Measurements from ENCODE around the gene LIMS1. TPM values are rescaled to one million over a fixed set of nuclear protein-coding genes. Genes with fewer than 3 reads are reported as not detected.
A peak's percentile ranks its signal among the peaks of the same experiment; 100 is the strongest.

The LIMS1 gene
- total RNA-seq, 8 experiments from 2014 or later = 8.5 to 38.3 (median 20.7) TPM

DNA sequence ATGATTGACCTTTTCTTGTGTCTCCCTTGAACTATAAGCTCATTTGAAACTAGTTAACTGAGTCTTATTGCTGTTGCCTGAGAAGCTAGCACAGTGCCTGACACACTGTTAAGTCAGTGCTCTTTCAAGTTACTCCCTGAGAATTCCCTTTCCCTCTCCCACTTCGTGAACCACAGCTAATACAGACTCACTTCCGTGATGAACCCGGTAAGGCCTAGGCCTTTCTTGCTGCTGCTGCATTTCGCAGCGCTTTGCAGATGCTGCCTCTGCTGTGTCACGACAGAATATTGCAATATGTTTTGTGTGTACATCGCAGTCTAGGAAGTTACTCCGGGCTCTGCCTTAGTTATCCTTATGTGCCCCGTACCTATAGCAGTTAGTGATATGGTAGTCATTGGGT is 42.8 kb downstream of the LIMS1 start:
- ATAC-seq (replicated peaks in 6 of 8) = no peak
- no peak overlapping the region for H3K27ac ChIP-seq
- peaks cover 11 to 17% of the 10 kb centered on the region in 2 donors for H3K4me1 ChIP-seq (replicated peaks in 1 of 2)
- 73 to 100% (median 90%) methylated on average over 2 to 7 of the region's 9 CpGs for WGBS, 10 experiments
- H3K4me3 ChIP-seq = no peak overlapping the region
- in situ Hi-C loops (cut with MboI; ENCODE audit: low pct_unique_long_range_greater_than_20kb in 2 of 9, low sequenced_read_pairs in 9 of 9, unreplicated experiment in 9 of 9) = loop anchor here in 2 of 9 experiments (25.0 kb wide), 1 partner anchor 215 kb away; no protein-coding TSS in a partner anchor

DNA sequence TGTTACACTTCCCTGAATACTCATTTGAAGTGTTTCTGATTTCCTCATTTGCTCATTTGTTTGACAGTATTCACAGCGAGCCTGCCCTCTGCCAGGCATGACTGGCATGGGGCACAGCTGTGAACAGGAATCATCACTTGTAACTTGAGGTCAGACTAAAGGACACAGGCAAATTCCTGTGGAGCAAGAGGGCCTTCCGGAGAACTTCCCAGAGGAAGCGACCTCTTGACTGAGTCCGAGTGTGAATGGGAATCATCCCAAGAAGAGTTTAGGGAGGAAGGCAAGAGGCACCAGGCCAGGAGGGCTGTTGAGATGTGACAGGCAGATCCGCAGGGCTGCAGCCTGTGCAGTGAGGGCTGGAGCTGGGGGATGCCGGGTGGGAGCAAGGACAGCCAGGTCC is 45.4 kb downstream of the LIMS1 start:
- WGBS, 10 experiments = 70 to 100% (median 95%) methylated on average over 1 to 5 of the region's 6 CpGs; no CpG with 5 or more reads in 3 of the 10 experiments
- in situ Hi-C loops (cut with MboI; ENCODE audit: low pct_unique_long_range_greater_than_20kb in 2 of 9, low sequenced_read_pairs in 9 of 9, unreplicated experiment in 9 of 9) = loop anchor here in 3 of 9 experiments (10.0 to 25.0 kb wide), 2 partner anchors 217 to 235 kb away; no protein-coding TSS in a partner anchor
- Histone ChIP-seq H3K4me1 (replicated peaks in 1 of 2) (peaks cover 0 to 9% of the 10 kb centered on the region in 2 donors), H3K27ac (no peak overlapping the region), H3K4me3 (no peak overlapping the region)
- ATAC-seq (replicated peaks in 6 of 8) = no peak

DNA sequence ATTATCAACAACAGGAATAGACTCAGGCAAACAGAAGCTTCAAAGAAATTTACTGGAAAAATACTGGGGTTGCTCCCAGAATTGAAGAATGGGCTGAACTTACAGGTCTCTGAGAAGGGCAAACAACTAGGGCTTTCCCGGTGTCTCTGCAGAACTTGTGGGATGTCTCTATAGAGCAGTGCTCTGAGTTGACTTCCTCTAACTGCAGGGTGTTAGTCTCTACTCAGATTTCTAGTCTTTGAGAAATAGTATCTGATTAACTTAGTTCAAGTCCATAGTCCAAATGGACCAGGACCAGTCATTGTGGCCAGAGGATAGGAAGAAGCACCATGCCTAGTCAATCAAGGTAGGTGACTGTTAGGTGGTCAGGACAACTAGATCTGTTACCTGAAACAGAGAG is 45.8 kb downstream of the LIMS1 start:
- no peak for ATAC-seq (replicated peaks in 6 of 8)
- WGBS, 10 experiments = 60 to 100% (median 80%) methylated on average over 1 of the region's 1 CpG; no CpG with 5 or more reads in 5 of the 10 experiments
- no peak overlapping the region for H3K4me3 ChIP-seq
- in situ Hi-C loops (cut with MboI; ENCODE audit: low pct_unique_long_range_greater_than_20kb in 2 of 9, low sequenced_read_pairs in 9 of 9, unreplicated experiment in 9 of 9) = loop anchor here in 3 of 9 experiments (10.0 to 25.0 kb wide), 2 partner anchors 218 to 235 kb away; no protein-coding TSS in a partner anchor
- no peak overlapping the region for H3K27ac ChIP-seq
- H3K4me1 ChIP-seq (replicated peaks in 1 of 2) = peaks cover 0 to 8% of the 10 kb centered on the region in 2 donors

DNA sequence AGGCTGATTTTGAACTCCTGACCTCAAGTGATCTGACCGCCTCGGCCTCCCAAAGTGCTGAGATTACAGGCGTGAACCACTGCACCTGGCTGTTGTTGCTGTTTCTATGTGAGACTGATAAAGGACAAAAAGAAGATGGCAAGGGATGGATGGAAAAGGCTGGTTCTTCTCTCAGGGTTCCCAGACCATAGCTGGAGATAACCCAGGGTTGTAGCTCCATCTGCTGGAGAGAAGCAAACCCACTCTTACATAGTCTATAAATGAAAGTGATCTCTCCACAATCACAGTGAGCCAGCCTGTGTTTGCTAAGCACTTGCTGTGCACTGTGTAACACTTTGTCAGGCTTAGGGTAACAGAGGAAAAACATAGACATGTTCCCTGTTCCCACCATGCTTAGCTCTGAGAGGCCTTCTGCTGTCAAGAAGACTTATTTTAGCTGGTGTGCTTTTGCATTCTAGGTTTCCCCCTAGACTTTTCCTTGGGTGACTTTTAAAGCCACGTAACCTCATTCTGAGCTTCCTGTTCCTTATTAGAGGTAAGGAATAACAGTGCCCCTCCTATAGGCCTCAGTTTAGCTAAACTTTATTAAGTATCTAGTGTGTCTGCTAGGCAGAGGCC is 49.7 kb downstream of the LIMS1 start:
- Histone ChIP-seq H3K4me3 (no peak overlapping the region), H3K27ac (no peak overlapping the region), H3K4me1 (replicated peaks in 1 of 2) (no peaks in the 10 kb centered on the region)
- in situ Hi-C loops (cut with MboI; ENCODE audit: low pct_unique_long_range_greater_than_20kb in 2 of 9, low sequenced_read_pairs in 9 of 9, unreplicated experiment in 9 of 9) = loop anchor here in 3 of 9 experiments (10.0 to 25.0 kb wide), 2 partner anchors 222 to 239 kb away; no protein-coding TSS in a partner anchor
- peak; percentile 40 to 100 (median 86) for ATAC-seq (replicated peaks in 6 of 8)
- WGBS, 10 experiments = 55 to 100% (median 87%) methylated on average over 1 to 4 of the region's 4 CpGs; no CpG with 5 or more reads in 2 of the 10 experiments

DNA sequence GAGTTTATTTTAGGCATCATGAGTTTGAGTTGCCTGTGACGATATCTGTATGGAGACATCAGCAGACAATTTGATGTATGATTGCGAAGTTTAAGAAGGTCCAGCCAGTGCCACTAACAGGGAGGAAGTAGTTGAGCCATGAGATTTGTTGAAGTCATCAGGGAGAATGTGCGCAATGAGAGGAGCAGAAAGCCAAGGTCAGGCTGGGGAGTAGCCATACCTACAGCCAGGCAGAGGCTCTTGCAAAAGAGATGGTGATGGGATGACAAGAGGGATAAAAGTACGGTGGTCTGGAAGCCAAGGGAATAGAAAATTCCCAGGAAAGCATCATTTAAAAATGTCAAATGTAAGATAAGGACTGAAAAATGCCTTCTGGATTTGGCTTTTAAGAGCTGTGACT is 51.2 kb downstream of the LIMS1 start:
- H3K27ac ChIP-seq = no peak overlapping the region
- ATAC-seq (replicated peaks in 6 of 8) = no peak
- WGBS, 10 experiments = 86 to 100% (median 97%) methylated on average over 2 to 4 of the region's 4 CpGs; no CpG with 5 or more reads in 3 of the 10 experiments
- no peak overlapping the region for H3K4me3 ChIP-seq
- in situ Hi-C loops (cut with MboI; ENCODE audit: low pct_unique_long_range_greater_than_20kb in 2 of 9, low sequenced_read_pairs in 9 of 9, unreplicated experiment in 9 of 9) = loop anchor here in 3 of 9 experiments (10.0 to 25.0 kb wide), 2 partner anchors 223 to 241 kb away; no protein-coding TSS in a partner anchor
- H3K4me1 ChIP-seq (replicated peaks in 1 of 2) = no peaks in the 10 kb centered on the region

DNA sequence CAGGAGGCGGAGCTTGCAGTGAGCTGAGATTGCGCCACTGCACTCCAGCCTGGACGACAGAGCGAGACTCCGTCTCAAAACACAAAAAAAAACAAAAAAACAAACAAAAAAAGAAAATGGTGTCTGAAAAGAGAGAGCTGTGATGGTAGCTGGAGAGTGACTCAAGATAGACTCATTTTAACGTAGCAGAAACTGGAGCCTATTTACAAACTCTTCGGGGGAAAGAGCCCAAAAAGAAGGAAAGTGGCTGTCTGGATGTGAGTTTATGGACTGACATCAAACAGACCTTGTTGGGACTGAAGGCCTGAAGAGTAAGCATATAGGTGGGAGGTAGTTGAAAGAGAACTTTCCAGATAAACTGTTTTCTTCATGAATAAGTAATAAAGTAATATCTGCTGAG is 51.8 kb downstream of the LIMS1 start:
- in situ Hi-C loops (cut with MboI; ENCODE audit: low pct_unique_long_range_greater_than_20kb in 2 of 9, low sequenced_read_pairs in 9 of 9, unreplicated experiment in 9 of 9) = loop anchor here in 3 of 9 experiments (10.0 to 25.0 kb wide), 2 partner anchors 224 to 241 kb away; no protein-coding TSS in a partner anchor
- Histone ChIP-seq H3K4me3 (no peak overlapping the region), H3K4me1 (replicated peaks in 1 of 2) (no peaks in the 10 kb centered on the region), H3K27ac (no peak overlapping the region)
- 36 to 92% (median 86%) methylated on average over 1 to 7 of the region's 7 CpGs; no CpG with 5 or more reads in 3 of the 10 experiments for WGBS, 10 experiments
- ATAC-seq (replicated peaks in 6 of 8) = no peak

DNA sequence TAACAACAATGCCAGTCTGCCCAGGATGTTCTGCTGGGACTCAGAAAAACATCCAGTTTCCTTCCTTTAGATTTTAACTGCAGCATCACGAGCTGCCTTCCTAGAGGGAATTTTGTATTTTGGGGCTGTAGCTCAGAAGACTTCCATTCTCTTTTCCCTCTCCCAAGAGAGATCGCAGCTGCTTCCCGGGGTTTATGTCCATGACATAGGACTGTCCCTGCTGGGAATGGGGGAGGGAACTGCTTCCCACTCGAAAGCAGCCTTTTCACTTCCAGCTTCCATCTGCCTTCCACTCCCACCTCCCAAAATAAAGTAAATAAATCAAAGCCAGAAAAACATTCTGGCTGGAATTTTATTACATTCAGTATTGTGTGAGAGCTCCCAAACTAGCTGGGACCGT is 52.4 kb downstream of the LIMS1 start:
- no peaks in the 10 kb centered on the region for H3K4me1 ChIP-seq (replicated peaks in 1 of 2)
- no peak overlapping the region for H3K27ac ChIP-seq
- in situ Hi-C loops (cut with MboI; ENCODE audit: low pct_unique_long_range_greater_than_20kb in 2 of 9, low sequenced_read_pairs in 9 of 9, unreplicated experiment in 9 of 9) = loop anchor here in 3 of 9 experiments (10.0 to 25.0 kb wide), 2 partner anchors 224 to 242 kb away; no protein-coding TSS in a partner anchor
- ATAC-seq (replicated peaks in 6 of 8) = no peak
- 14 to 57% (median 39%) methylated on average over 1 to 5 of the region's 5 CpGs; no CpG with 5 or more reads in 4 of the 10 experiments for WGBS, 10 experiments
- H3K4me3 ChIP-seq = no peak overlapping the region

DNA sequence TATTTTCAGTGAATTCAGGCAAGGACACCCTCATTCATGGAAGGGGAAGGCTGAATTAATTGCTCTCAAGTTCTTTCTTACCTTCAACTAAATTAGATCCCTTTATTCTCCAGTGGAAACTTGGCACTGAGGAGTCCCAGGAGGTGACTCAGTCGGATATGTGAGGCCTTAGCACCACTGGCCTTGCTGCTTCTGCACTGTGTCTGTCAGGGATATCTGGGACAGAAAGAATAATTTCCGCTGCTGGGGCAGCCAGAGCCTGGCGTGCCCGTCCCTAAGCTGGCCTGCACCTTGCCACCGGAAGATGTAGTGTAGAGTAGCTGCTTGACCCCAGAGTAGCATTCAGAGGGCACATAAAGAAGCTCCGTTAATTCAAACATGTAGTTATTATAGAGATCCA is 53.4 kb downstream of the LIMS1 start:
- H3K27ac ChIP-seq = no peak overlapping the region
- no peak overlapping the region for H3K4me3 ChIP-seq
- 60 to 100% (median 83%) methylated on average over 1 to 5 of the region's 6 CpGs; no CpG with 5 or more reads in 3 of the 10 experiments for WGBS, 10 experiments
- ATAC-seq (replicated peaks in 6 of 8) = peak in 3 of 8 experiments; percentile 9 to 35 (median 25)
- in situ Hi-C loops (cut with MboI; ENCODE audit: low pct_unique_long_range_greater_than_20kb in 2 of 9, low sequenced_read_pairs in 9 of 9, unreplicated experiment in 9 of 9) = loop anchor here in 3 of 9 experiments (10.0 to 25.0 kb wide), 2 partner anchors 225 to 243 kb away; no protein-coding TSS in a partner anchor
- no peaks in the 10 kb centered on the region for H3K4me1 ChIP-seq (replicated peaks in 1 of 2)

DNA sequence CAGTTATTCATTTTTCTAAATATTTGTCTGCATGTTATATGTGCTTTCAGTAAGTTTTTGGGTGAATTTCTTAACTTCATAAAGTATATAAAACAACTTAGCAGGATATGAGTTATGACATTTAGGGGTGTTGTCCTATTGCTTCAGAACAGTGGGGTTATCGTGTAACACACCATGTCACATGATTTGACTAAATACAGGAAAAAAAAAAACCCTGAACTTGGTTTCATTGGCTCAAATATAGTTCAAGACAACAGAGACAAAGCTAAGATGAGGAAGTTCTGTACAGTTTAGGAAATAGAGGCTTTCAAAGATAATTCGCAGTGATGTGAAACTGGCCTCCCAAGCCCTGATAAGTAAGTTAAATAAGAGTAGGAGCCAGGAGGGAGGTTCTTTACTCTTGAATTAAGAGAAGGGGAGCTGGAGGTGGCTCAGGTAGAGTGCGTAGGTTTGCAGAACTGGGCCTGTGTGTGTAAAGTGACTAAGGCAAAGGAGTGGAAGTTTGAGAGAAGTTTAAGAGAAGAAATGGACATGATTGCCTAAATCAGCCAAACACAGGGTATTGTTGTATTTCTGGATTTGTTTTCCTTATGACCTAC is 53.9 kb downstream of the LIMS1 start:
- Histone ChIP-seq H3K4me1 (replicated peaks in 1 of 2) (no peaks in the 10 kb centered on the region), H3K4me3 (no peak overlapping the region), H3K27ac (no peak overlapping the region)
- 47 to 100% (median 86%) methylated on average over 1 to 3 of the region's 3 CpGs; no CpG with 5 or more reads in 1 of the 10 experiments for WGBS, 10 experiments
- peak in 2 of 8 experiments; percentile 10 to 13 for ATAC-seq (replicated peaks in 6 of 8)
- in situ Hi-C loops (cut with MboI; ENCODE audit: low pct_unique_long_range_greater_than_20kb in 2 of 9, low sequenced_read_pairs in 9 of 9, unreplicated experiment in 9 of 9) = loop anchor here in 3 of 9 experiments (10.0 to 25.0 kb wide), 2 partner anchors 226 to 243 kb away; no protein-coding TSS in a partner anchor

DNA sequence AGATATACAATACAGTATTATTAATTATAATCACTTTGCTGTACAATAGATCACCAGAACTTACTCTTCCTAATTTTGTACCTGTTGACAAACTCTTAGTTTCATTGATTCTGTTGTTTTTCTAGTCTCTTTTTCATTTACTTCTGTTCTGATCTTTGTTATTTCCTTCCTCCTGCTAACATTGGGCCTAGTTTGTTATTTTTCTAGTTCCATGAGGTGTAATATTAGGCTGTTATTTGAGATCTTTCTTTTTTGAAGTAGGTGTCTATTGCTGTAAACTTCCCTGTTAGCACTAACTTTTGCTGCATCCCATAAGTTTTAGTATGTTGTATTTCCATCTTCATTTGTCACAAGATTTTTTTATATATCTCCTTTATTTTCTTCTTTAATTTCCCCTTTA is 55.1 kb downstream of the LIMS1 start:
- H3K4me1 ChIP-seq (replicated peaks in 1 of 2) = peaks cover 0 to 5% of the 10 kb centered on the region in 2 donors
- H3K27ac ChIP-seq = no peak overlapping the region
- no peak for ATAC-seq (replicated peaks in 6 of 8)
- no peak overlapping the region for H3K4me3 ChIP-seq
- in situ Hi-C loops (cut with MboI; ENCODE audit: low pct_unique_long_range_greater_than_20kb in 2 of 9, low sequenced_read_pairs in 9 of 9, unreplicated experiment in 9 of 9) = loop anchor here in 3 of 9 experiments (10.0 to 25.0 kb wide), 2 partner anchors 227 to 245 kb away; no protein-coding TSS in a partner anchor

DNA sequence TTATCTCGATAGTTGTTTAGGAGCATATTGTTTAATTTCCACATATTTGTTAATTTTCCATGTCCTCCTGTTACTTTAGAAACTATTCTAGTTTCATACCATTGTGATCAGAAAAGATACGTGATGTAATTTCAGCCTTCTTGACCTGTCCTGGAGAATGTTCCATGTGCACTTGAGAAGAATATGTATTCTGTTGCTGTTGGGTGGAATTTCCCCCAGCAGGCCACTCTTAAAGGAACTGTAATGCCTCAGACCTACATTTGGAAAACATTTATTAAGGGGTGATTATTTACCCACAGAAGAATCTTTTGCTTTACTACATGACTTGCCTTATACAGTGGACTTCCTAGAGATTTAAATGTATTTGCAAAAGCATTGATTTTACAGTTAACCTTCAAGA is 55.5 kb downstream of the LIMS1 start:
- Histone ChIP-seq H3K27ac (no peak overlapping the region), H3K4me3 (no peak overlapping the region), H3K4me1 (replicated peaks in 1 of 2) (peaks cover 0 to 7% of the 10 kb centered on the region in 2 donors)
- in situ Hi-C loops (cut with MboI; ENCODE audit: low pct_unique_long_range_greater_than_20kb in 2 of 9, low sequenced_read_pairs in 9 of 9, unreplicated experiment in 9 of 9) = loop anchor here in 3 of 9 experiments (10.0 to 25.0 kb wide), 2 partner anchors 227 to 245 kb away; no protein-coding TSS in a partner anchor
- WGBS, 10 experiments = 80 to 100% (median 94%) methylated on average over 1 to 2 of the region's 2 CpGs; no CpG with 5 or more reads in 1 of the 10 experiments
- ATAC-seq (replicated peaks in 6 of 8) = no peak

DNA sequence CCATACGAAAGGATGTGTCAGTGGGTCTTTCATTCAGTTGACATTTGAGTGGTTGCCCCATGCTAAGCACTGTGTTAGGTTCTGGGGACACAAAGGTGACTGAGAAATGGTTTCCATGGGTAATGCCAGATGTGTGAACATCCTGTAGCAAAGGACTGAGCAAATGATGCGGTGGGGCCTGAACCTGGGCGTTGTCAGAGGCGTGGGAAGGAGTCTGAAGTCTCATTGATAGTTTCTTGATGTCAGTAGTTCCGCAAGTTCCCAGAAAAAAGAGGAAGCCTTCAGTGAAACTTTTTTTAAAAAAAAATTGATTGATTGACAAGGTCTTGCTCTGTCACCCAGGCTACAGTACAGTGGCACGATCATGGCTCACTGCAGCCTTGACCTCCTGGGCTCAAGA is 56.9 kb downstream of the LIMS1 start:
- H3K27ac ChIP-seq = no peak overlapping the region
- peaks cover 0 to 7% of the 10 kb centered on the region in 2 donors for H3K4me1 ChIP-seq (replicated peaks in 1 of 2)
- no peak for ATAC-seq (replicated peaks in 6 of 8)
- in situ Hi-C loops (cut with MboI; ENCODE audit: low pct_unique_long_range_greater_than_20kb in 2 of 9, low sequenced_read_pairs in 9 of 9, unreplicated experiment in 9 of 9) = loop anchor here in 2 of 9 experiments (25.0 kb wide), 1 partner anchor 229 kb away; no protein-coding TSS in a partner anchor
- no peak overlapping the region for H3K4me3 ChIP-seq
- WGBS, 10 experiments = 87 to 100% (median 97%) methylated on average over 1 to 5 of the region's 6 CpGs; no CpG with 5 or more reads in 1 of the 10 experiments
